GM23338 (cell line): Measurements from ENCODE around the gene ETV3. TPM values are rescaled to one million over a fixed set of nuclear protein-coding genes. Genes with fewer than 3 reads are reported as not detected.

ENCODE experiments used
- ATAC-seq: fragments of 200-7000 bp; cut with Tn5 transposase; 3 replicates; pipeline ENCODE4 v1.9.1; 2020
- DNase-seq: peaks from one replicate; pipeline ENCODE4 v3.0.0-alpha.2; 2015; ENCODE audit warnings: low spot score
- H2AFZ ChIP-seq: fragments of 200-600 bp; sonication (generic); 2 replicates; pipeline ENCODE4 v1.8.0; 2016; ENCODE audit warnings: antibody characterized with exemption, mild to moderate bottlenecking, moderate library complexity
- H3F3A ChIP-seq: fragments of 200-600 bp; sonication (generic); replicated peaks from 2 replicates; pipeline ENCODE4 v1.8.0; 2017; ENCODE audit warnings: antibody characterized with exemption, mixed run types, low read depth
- H3K27ac ChIP-seq: fragments of 200-600 bp; sonication (generic); 2 replicates; pipeline ENCODE4 v1.6.1; 2016; ENCODE audit warnings: low read depth
- H3K27me3 ChIP-seq: fragments of 200-600 bp; sonication (generic); 2 replicates; pipeline ENCODE4 v1.8.0; 2016; ENCODE audit warnings: mild to moderate bottlenecking, mixed run types, moderate library complexity; ENCODE audit not compliant: insufficient read depth
- H3K36me3 ChIP-seq: fragments of 200-600 bp; sonication (generic); 2 replicates; pipeline ENCODE4 v1.8.0; 2016; ENCODE audit warnings: mild to moderate bottlenecking; ENCODE audit not compliant: insufficient read depth
- H3K4me1 ChIP-seq: fragments of 200-600 bp; sonication (generic); 2 replicates; pipeline ENCODE4 v1.8.0; 2016; ENCODE audit warnings: mild to moderate bottlenecking, moderate library complexity; ENCODE audit not compliant: insufficient read depth
- H3K4me2 ChIP-seq: fragments of 200-600 bp; sonication (generic); 2 replicates; pipeline ENCODE4 v1.7.1; 2017; ENCODE audit warnings: mixed run types
- H3K4me3 ChIP-seq: fragments of 200-600 bp; sonication (generic); 2 replicates; pipeline ENCODE4 v1.6.1; 2016; ENCODE audit warnings: mixed run types
- H3K79me2 ChIP-seq: fragments of 200-600 bp; sonication (generic); replicated peaks from 2 replicates; pipeline ENCODE4 v1.8.0; 2017; ENCODE audit warnings: mild to moderate bottlenecking; ENCODE audit not compliant: insufficient read depth
- H3K9me2 ChIP-seq: fragments of 200-600 bp; sonication (generic); 2 replicates; pipeline ENCODE4 v1.8.0; 2017; ENCODE audit not compliant: insufficient read depth
- H4K20me1 ChIP-seq: fragments of 200-600 bp; sonication (generic); replicated peaks from 2 replicates; pipeline ENCODE4 v1.8.0; 2017; ENCODE audit warnings: mild to moderate bottlenecking; ENCODE audit not compliant: insufficient read depth
- H3K27ac Mint-ChIP-seq: 2 replicates; pipeline ENCODE4 v1.8.0; 2020; ENCODE audit warnings: inconsistent platforms, mild to moderate bottlenecking, moderate library complexity, mixed read lengths
- H3K27me3 Mint-ChIP-seq: 3 replicates; pipeline ENCODE4 v1.8.0; 2022; ENCODE audit warnings: low read depth, mild to moderate bottlenecking, moderate library complexity, mixed read lengths, inconsistent platforms; ENCODE audit not compliant: insufficient read depth, poor library complexity
- H3K36me3 Mint-ChIP-seq: 3 replicates; pipeline ENCODE4 v1.8.0; 2021; ENCODE audit warnings: low read depth, mild to moderate bottlenecking, inconsistent platforms, moderate library complexity, mixed read lengths
- H3K4me1 Mint-ChIP-seq: 3 replicates; pipeline ENCODE4 v1.8.0; 2020; ENCODE audit warnings: mild to moderate bottlenecking, inconsistent platforms, mixed read lengths
- H3K4me3 Mint-ChIP-seq: 3 replicates; pipeline ENCODE4 v1.8.0; 2021; ENCODE audit warnings: moderate library complexity, mild to moderate bottlenecking, inconsistent platforms, mixed read lengths
- H3K9me3 Mint-ChIP-seq: 3 replicates; pipeline ENCODE4 v1.8.0; 2020; ENCODE audit warnings: moderate library complexity, mild to moderate bottlenecking, inconsistent platforms, mixed read lengths
- REST ChIP-seq: IDR thresholded peaks from one replicate; pipeline ENCODE4 v1.6.1; 2018; ENCODE audit warnings: antibody characterized with exemption; ENCODE audit not compliant: unreplicated experiment
- ZNF114 ChIP-seq: fragments of 250-450 bp; sonication (Bioruptor Pico); IDR thresholded peaks from 2 replicates; pipeline ENCODE4 v1.5.0; 2020; ENCODE audit warnings: mild to moderate bottlenecking, moderate library complexity
- ZNF462 ChIP-seq: fragments of 250-450 bp; sonication (Bioruptor Pico); IDR thresholded peaks from 2 replicates; pipeline ENCODE4 v1.5.0; 2020; ENCODE audit warnings: mild to moderate bottlenecking, moderate library complexity
- polyA plus RNA-seq: library from polyadenylated mRNA; unstranded; fragments of >200 nt; fragmentation: Nextera tagmentation; extraction: Ambion mirVana; gene quantifications from 2 replicates; pipeline ENCODE4 v1.2.1, GENCODE V29; 2016
- total RNA-seq: library from RNA; depleted of rRNA; stranded (reverse); fragments of >200 nt; shearing (Covaris generic); gene quantifications from 2 replicates; pipeline ENCODE4 v1.2.3, GENCODE V29; 2014

The ETV3 gene
- total and polyA plus RNA-seq, 2 experiments from 2014 or later = 8.1 to 19.6 TPM

- TF ChIP-seq ZNF462 (CRISPR knock-in tag) (no peak), ZNF114 (CRISPR knock-in tag) (no peak)
Measured at GRCh38 chr1:157176591-157177121, 38.5 kb upstream of the ETV3 start (continued).

- Histone ChIP-seq H3K79me2 (no peaks in the 10 kb centered on the region), H3K4me1 (no peaks in the 10 kb centered on the region), H3K27ac (no peak overlapping the region), H4K20me1 (no peaks in the 10 kb centered on the region), H2AFZ (no peak overlapping the region), H3K4me3 (no peak overlapping the region), H3K36me3 (no peaks in the 10 kb centered on the region), H3K9me2 (no peaks in the 10 kb centered on the region), H3F3A (no peaks in the 10 kb centered on the region; the same call in 1 of the 2 replicates), H3K4me2 (no peak overlapping the region), H3K27me3 (no peaks in the 10 kb centered on the region)
- no peak for DNase-seq
- TF ChIP-seq REST = no peak
- no peak overlapping the region for H3K4me3 Mint-ChIP-seq
- H3K27ac Mint-ChIP-seq = no peak overlapping the region
- no peaks in the 10 kb centered on the region for H3K9me3 Mint-ChIP-seq
- H3K36me3 Mint-ChIP-seq = no peaks in the 10 kb centered on the region
- peaks cover 22% of the 10 kb centered on the region for H3K4me1 Mint-ChIP-seq
- ATAC-seq = no peak
- H3K27me3 Mint-ChIP-seq = peaks cover 8% of the 10 kb centered on the region
Measured at GRCh38 chr1:157176016-157176415, 37.8 kb upstream of the ETV3 start.
